Fibroblast of skin of right biceps (primary cell): Measurements from ENCODE around the gene IL12RB2.
A peak's percentile ranks its signal among the peaks of the same experiment; 100 is the strongest.
"Not testable (repeated sequence)": the region's sequence is repeated elsewhere in the genome, so short reads cannot be mapped to it uniquely, and the experiment has no call there.

Source experiments
- DNase-seq: peaks from one replicate; pipeline ENCODE4 v3.0.0-alpha.2; 2013

The IL12RB2 gene

GRCh38 chr1:67436511-67437055 is 128.9 kb downstream of the IL12RB2 start:
- no peak for DNase-seq

- DNase-seq, result no peak
These were observed 130.3 kb downstream of the IL12RB2 start for GRCh38 chr1:67437961-67438360.

GRCh38 chr1:67439277-67440029 is 131.8 kb downstream of the IL12RB2 start:
- peak; percentile 19 for DNase-seq

- DNase-seq, result peak; percentile 35
These were observed 132.7 kb downstream of the IL12RB2 start for GRCh38 chr1:67440339-67440738.

GRCh38 chr1:67441183-67441582 is 133.5 kb downstream of the IL12RB2 start:
- peak; percentile 59 for DNase-seq

- DNase-seq, result no peak
These were observed 134.1 kb downstream of the IL12RB2 start for GRCh38 chr1:67441739-67442281.

- not testable (repeated sequence) for DNase-seq
These were observed 138.3 kb downstream of the IL12RB2 start for GRCh38 chr1:67446014-67446413.
